GM21723 (cell line): Measurements from ENCODE around the gene BCR.
"Not testable (repeated sequence)": the region's sequence is repeated elsewhere in the genome, so short reads cannot be mapped to it uniquely, and the experiment has no call there.

Experiments used
- ATAC-seq: cut with Tn5 transposase; IDR thresholded peaks from one replicate; pipeline ENCODE4 v1.9.1; 2021; ENCODE audit warnings: mild to moderate bottlenecking, moderate library complexity; ENCODE audit not compliant: unreplicated experiment

The BCR gene

GRCh38 chr22:23307511-23307910, 127.2 kb downstream of the BCR start:
- not testable (repeated sequence) for ATAC-seq

GRCh38 chr22:23309261-23309660, 129.0 kb downstream of the BCR start:
- ATAC-seq = not testable (repeated sequence)

GRCh38 chr22:23310443-23311097, 130.3 kb downstream of the BCR start:
- ATAC-seq = not testable (repeated sequence)

GRCh38 chr22:23311635-23312420, 131.5 kb downstream of the BCR start:
- ATAC-seq = not testable (repeated sequence)

GRCh38 chr22:23313791-23314567, 133.7 kb downstream of the BCR start:
- no peak for ATAC-seq

GRCh38 chr22:23315341-23315917, 135.1 kb downstream of the BCR start:
- ATAC-seq = no peak

- ATAC-seq = not testable (repeated sequence)
These were observed 136.3 kb downstream of the BCR start for GRCh38 chr22:23316596-23316995.

- ATAC-seq = not testable (repeated sequence)
These were observed 138.0 kb downstream of the BCR start for GRCh38 chr22:23318316-23318715.

GRCh38 chr22:23322497-23323080, 142.3 kb downstream of the BCR start:
- ATAC-seq = not testable (repeated sequence)

GRCh38 chr22:23323960-23324688, 143.8 kb downstream of the BCR start:
- not testable (repeated sequence) for ATAC-seq

- ATAC-seq = no peak
These were observed 144.9 kb downstream of the BCR start for GRCh38 chr22:23325183-23325582.

- ATAC-seq = not testable (repeated sequence)
These were observed 153.5 kb downstream of the BCR start for GRCh38 chr22:23333822-23334221.

- not testable (repeated sequence) for ATAC-seq
These were observed 157.4 kb downstream of the BCR start for GRCh38 chr22:23337672-23338071.

- ATAC-seq = not testable (repeated sequence)
These were observed 161.8 kb downstream of the BCR start for GRCh38 chr22:23341942-23342695.

GRCh38 chr22:23351321-23351720, 171.0 kb downstream of the BCR start:
- no peak for ATAC-seq

- no peak for ATAC-seq
These were observed 172.7 kb downstream of the BCR start for GRCh38 chr22:23353004-23353403.

- ATAC-seq = no peak
These were observed 173.4 kb downstream of the BCR start for GRCh38 chr22:23353696-23354095.

- no peak for ATAC-seq
These were observed 175.8 kb downstream of the BCR start for GRCh38 chr22:23356094-23356493.

GRCh38 chr22:23357053-23357452, 176.7 kb downstream of the BCR start:
- no peak for ATAC-seq
